ENCODE results near the gene LRIG1.

DNA sequence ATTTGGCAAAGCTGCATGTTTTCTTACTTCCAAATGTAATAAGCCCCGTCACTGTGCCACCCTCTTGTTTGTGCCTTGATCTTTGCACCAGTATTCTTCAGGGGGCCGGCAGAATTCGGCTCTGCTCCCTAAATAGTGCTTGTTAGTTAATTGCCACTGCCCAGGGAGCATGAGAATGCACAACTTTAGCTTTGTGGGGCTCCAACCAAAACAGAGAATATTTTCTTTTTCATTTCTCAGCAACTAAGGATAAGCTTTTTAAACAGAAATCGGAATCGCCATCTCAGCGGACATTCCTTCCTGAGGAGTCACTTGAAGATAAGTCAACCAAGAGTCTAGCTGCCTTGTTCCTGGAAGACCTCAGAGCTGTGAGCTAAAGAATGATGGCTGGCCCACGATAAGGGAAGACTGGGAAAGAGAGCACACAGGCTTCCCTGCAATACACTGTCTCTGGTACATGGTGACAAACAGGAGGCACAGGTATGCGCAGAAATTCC, 106.0 kb downstream of the LRIG1 start:
- TF ChIP-seq CHD1 (IDR thresholded peaks at IDR 0.05; ENCODE audit: low read depth, low read length): no peak
- TF ChIP-seq NRF1 (IDR thresholded peaks at IDR 0.05; ENCODE audit: low read depth, low read length): no peak
- no peak for TF ChIP-seq EP300 (IDR thresholded peaks at IDR 0.05; ENCODE audit: borderline replicate concordance in 1 of 2, low read depth in 2 of 2, low read length in 2 of 2)
- TF ChIP-seq, protein P1, sequence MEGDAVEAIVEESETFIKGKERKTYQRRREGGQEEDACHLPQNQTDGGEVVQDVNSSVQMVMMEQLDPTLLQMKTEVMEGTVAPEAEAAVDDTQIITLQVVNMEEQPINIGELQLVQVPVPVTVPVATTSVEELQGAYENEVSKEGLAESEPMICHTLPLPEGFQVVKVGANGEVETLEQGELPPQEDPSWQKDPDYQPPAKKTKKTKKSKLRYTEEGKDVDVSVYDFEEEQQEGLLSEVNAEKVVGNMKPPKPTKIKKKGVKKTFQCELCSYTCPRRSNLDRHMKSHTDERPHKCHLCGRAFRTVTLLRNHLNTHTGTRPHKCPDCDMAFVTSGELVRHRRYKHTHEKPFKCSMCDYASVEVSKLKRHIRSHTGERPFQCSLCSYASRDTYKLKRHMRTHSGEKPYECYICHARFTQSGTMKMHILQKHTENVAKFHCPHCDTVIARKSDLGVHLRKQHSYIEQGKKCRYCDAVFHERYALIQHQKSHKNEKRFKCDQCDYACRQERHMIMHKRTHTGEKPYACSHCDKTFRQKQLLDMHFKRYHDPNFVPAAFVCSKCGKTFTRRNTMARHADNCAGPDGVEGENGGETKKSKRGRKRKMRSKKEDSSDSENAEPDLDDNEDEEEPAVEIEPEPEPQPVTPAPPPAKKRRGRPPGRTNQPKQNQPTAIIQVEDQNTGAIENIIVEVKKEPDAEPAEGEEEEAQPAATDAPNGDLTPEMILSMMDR (IDR thresholded peaks at IDR 0.05; ENCODE audit: control extremely low read depth in 1 of 3, insufficient read depth in 1 of 3, low read depth in 1 of 3, low read length in 3 of 3): no peak
- no peak for TF ChIP-seq BACH1 (IDR thresholded peaks at IDR 0.05; ENCODE audit: low read length)
- TF ChIP-seq BRCA1 (IDR thresholded peaks at IDR 0.05; ENCODE audit: low read depth, low read length): no peak
